Measurements from ENCODE around the gene LIPF.

LIPF gene

GRCh38 chr10:88664142-88664541, at the start of gene LIPF:
Gene LIPF (plus strand): TSS chr10:88664442. CDS start chr10:88667298, 2,856 bp downstream.
- no peak for DNase-seq (ENCODE audit: low read depth)
- TF ChIP-seq CTCF (IDR thresholded peaks at IDR 0.05; ENCODE audit: insufficient read depth, low read depth, low read length, missing control alignments), result no peak
- H3K4me3 ChIP-seq (ENCODE audit: low read length), result no peak within 1 kb of the TSS

GRCh38 chr10:88616250-88616977, 47.8 kb upstream of the LIPF start:
- DNase-seq (ENCODE audit: low read depth), result no peak
- no peak overlapping the region for H3K4me3 ChIP-seq (ENCODE audit: low read length)
- no peak for TF ChIP-seq CTCF (IDR thresholded peaks at IDR 0.05; ENCODE audit: insufficient read depth, low read depth, low read length, missing control alignments)

- H3K4me3 ChIP-seq (ENCODE audit: low read length), result no peak overlapping the region
- no peak for TF ChIP-seq CTCF (IDR thresholded peaks at IDR 0.05; ENCODE audit: insufficient read depth, low read depth, low read length, missing control alignments)
- no peak for DNase-seq (ENCODE audit: low read depth)
Measured at GRCh38 chr10:88617772-88618300, 46.4 kb upstream of the LIPF start.

GRCh38 chr10:88618496-88618895, 45.7 kb upstream of the LIPF start:
- TF ChIP-seq CTCF (IDR thresholded peaks at IDR 0.05; ENCODE audit: insufficient read depth, low read depth, low read length, missing control alignments), result no peak
- H3K4me3 ChIP-seq (ENCODE audit: low read length), result no peak overlapping the region
- no peak for DNase-seq (ENCODE audit: low read depth)

- TF ChIP-seq CTCF (IDR thresholded peaks at IDR 0.05; ENCODE audit: insufficient read depth, low read depth, low read length, missing control alignments), result no peak
- H3K4me3 ChIP-seq (ENCODE audit: low read length), result no peak overlapping the region
- no peak for DNase-seq (ENCODE audit: low read depth)
Measured at GRCh38 chr10:88620441-88620840, 43.8 kb upstream of the LIPF start.

- no peak for DNase-seq (ENCODE audit: low read depth)
- no peak for TF ChIP-seq CTCF (IDR thresholded peaks at IDR 0.05; ENCODE audit: insufficient read depth, low read depth, low read length, missing control alignments)
- no peak overlapping the region for H3K4me3 ChIP-seq (ENCODE audit: low read length)
Measured at GRCh38 chr10:88623835-88624234, 40.4 kb upstream of the LIPF start.

- H3K4me3 ChIP-seq (ENCODE audit: low read length), result no peak overlapping the region
- DNase-seq (ENCODE audit: low read depth), result no peak
- TF ChIP-seq CTCF (IDR thresholded peaks at IDR 0.05; ENCODE audit: insufficient read depth, low read depth, low read length, missing control alignments), result no peak
Measured at GRCh38 chr10:88624840-88625239, 39.4 kb upstream of the LIPF start.

Measured in epithelial cell of esophagus (primary cell).